IMR-90 (cell line): ENCODE data around the gene LY6G5C. TPM values are rescaled to one million over a fixed set of nuclear protein-coding genes. Genes with fewer than 3 reads are reported as not detected.

Source experiments
- ATAC-seq: fragments of 200-7000 bp; cut with Tn5 transposase; 2 replicates; pipeline ENCODE4 v1.9.1; 2020; ENCODE audit warnings: low read depth, mild to moderate bottlenecking, moderate library complexity
- BruUV-seq: library from RNA; stranded (reverse); fragments of 400-500 nt; replicated peaks from 2 replicates; lab custom pipeline; 2021; lab: Mats Ljungman, UMichigan
- CTCF ChIA-PET: fragments of 300-600 bp; formaldehyde crosslinking; extraction: SDS; loops from one replicate; lab custom pipeline; 2021; ENCODE audit warnings: antibody characterized with exemption; lab: Yijun Ruan, JAX
- POLR2A ChIA-PET: fragments of 300-600 bp; sonication (Branson Sonifier 250); formaldehyde crosslinking; loops from one replicate; lab custom pipeline; 2022; ENCODE audit warnings: antibody characterized with exemption; ENCODE audit not compliant: unreplicated experiment; lab: Charles Lee
- DNase-seq: peaks from one replicate; pipeline ENCODE4 v3.0.0; 2013
- H2AFZ ChIP-seq: replicated peaks from 2 replicates; pipeline ENCODE3; 2013; ENCODE audit warnings: low read length, mild to moderate bottlenecking; ENCODE audit not compliant: poor library complexity
- H2AK5ac ChIP-seq: 2 replicates; pipeline ENCODE4 v1.6.1; 2013; ENCODE audit warnings: low read depth, low read length, inconsistent platforms
- H2AK9ac ChIP-seq: replicated peaks from 2 replicates; pipeline ENCODE3; 2013; ENCODE audit warnings: mild to moderate bottlenecking, low read depth, low read length, moderate library complexity; ENCODE audit not compliant: poor library complexity
- H2BK120ac ChIP-seq: 2 replicates; pipeline ENCODE4 v1.6.1; 2013; ENCODE audit warnings: low read depth, low read length, inconsistent platforms
- H2BK15ac ChIP-seq: 3 replicates; pipeline ENCODE4 v1.6.1; 2013; ENCODE audit warnings: low read depth, low read length, inconsistent platforms
- H2BK20ac ChIP-seq: 2 replicates; pipeline ENCODE4 v1.6.1; 2013; ENCODE audit warnings: low read depth, mild to moderate bottlenecking, inconsistent platforms, low read length, moderate library complexity
- H2BK5ac ChIP-seq: 2 replicates; pipeline ENCODE4 v1.6.1; 2013; ENCODE audit warnings: mild to moderate bottlenecking, low read depth, low read length, inconsistent platforms; ENCODE audit not compliant: poor library complexity, severe bottlenecking
- H3K14ac ChIP-seq: replicated peaks from 2 replicates; pipeline ENCODE4 v1.6.1; 2013; ENCODE audit warnings: low read depth, low read length, inconsistent platforms
- H3K18ac ChIP-seq: 2 replicates; pipeline ENCODE4 v1.6.1; 2013; ENCODE audit warnings: low read depth, low read length, control low read depth
- H3K23ac ChIP-seq: 2 replicates; pipeline ENCODE4 v1.6.1; 2013; ENCODE audit warnings: low read depth, low read length, inconsistent platforms
- H3K27ac ChIP-seq: 2 replicates; pipeline ENCODE4 v1.5.1; 2013; ENCODE audit warnings: mild to moderate bottlenecking, control low read depth, low read length; ENCODE audit not compliant: insufficient read depth
- H3K27me3 ChIP-seq: 2 replicates; pipeline ENCODE4 v1.6.1; 2013; ENCODE audit warnings: low read length; ENCODE audit not compliant: control insufficient read depth, insufficient read depth
- H3K36me3 ChIP-seq: 2 replicates; pipeline ENCODE4 v1.6.1; 2013; ENCODE audit warnings: low read length, mixed read lengths; ENCODE audit not compliant: control insufficient read depth, insufficient read depth
- H3K4ac ChIP-seq: 2 replicates; pipeline ENCODE4 v1.6.1; 2013; ENCODE audit warnings: low read depth, low read length, inconsistent platforms
- H3K4me1 ChIP-seq: 2 replicates; pipeline ENCODE4 v1.6.1; 2013; ENCODE audit warnings: low read length, mixed read lengths; ENCODE audit not compliant: control insufficient read depth, insufficient read depth
- H3K4me2 ChIP-seq: 2 replicates; pipeline ENCODE4 v1.6.1; 2013; ENCODE audit warnings: low read depth, mild to moderate bottlenecking, control low read depth, low read length, moderate library complexity
- H3K4me3 ChIP-seq: 2 replicates; pipeline ENCODE4 v1.5.1; 2013; ENCODE audit warnings: low read depth, mild to moderate bottlenecking, control low read depth, low read length, moderate library complexity; ENCODE audit not compliant: insufficient read depth
- H3K56ac ChIP-seq: 2 replicates; pipeline ENCODE4 v1.6.1; 2013; ENCODE audit warnings: low read length, inconsistent platforms; ENCODE audit not compliant: insufficient read depth; ENCODE audit errors: extremely low read depth
- H3K79me1 ChIP-seq, 2 experiments: 2 replicates each; pipeline ENCODE4 v1.6.1; 2013; ENCODE audit warnings: low read length in 2 of 2, inconsistent platforms in 1 of 2, low read depth in 1 of 2
- H3K9ac ChIP-seq: 2 replicates; pipeline ENCODE4 v1.6.1; 2013; ENCODE audit warnings: low read depth, low read length, control low read depth
- H3K9me1 ChIP-seq: 2 replicates; pipeline ENCODE4 v1.6.1; 2013; ENCODE audit warnings: low read length, inconsistent platforms; ENCODE audit not compliant: insufficient read depth
- H3K9me3 ChIP-seq: 2 replicates; pipeline ENCODE4 v1.6.1; 2013; ENCODE audit warnings: low read length; ENCODE audit not compliant: control insufficient read depth, insufficient read depth
- H4K20me1 ChIP-seq: 2 replicates; pipeline ENCODE4 v1.6.1; 2013; ENCODE audit warnings: low read length, inconsistent platforms; ENCODE audit not compliant: insufficient read depth
- H4K5ac ChIP-seq: 2 replicates; pipeline ENCODE4 v1.6.1; 2013; ENCODE audit warnings: mild to moderate bottlenecking, low read depth, low read length, control low read depth
- H4K8ac ChIP-seq, 2 experiments: 2 replicates each; pipeline ENCODE4 v1.6.1; 2013; ENCODE audit warnings: low read depth in 2 of 2, low read length in 2 of 2, control low read depth in 1 of 2, inconsistent platforms in 1 of 2
- H4K91ac ChIP-seq: 2 replicates; pipeline ENCODE4 v1.6.1; 2013; ENCODE audit warnings: low read depth, low read length, inconsistent platforms; ENCODE audit not compliant: insufficient read depth
- BHLHE40 ChIP-seq: fragments of 150-350 bp; IDR thresholded peaks from 2 replicates; pipeline ENCODE4 v1.6.1; 2016; ENCODE audit warnings: mild to moderate bottlenecking, low read depth, low read length
- CEBPB ChIP-seq: IDR thresholded peaks from 2 replicates; pipeline ENCODE4 v1.6.1; 2012; ENCODE audit warnings: low read depth, low read length, improper control_type of control experiment
- CHD1 ChIP-seq: IDR thresholded peaks from 2 replicates; pipeline ENCODE4 v1.6.1; 2012; ENCODE audit warnings: low read depth, low read length, improper control_type of control experiment
- CTCF ChIP-seq: conservative IDR thresholded peaks from 2 replicates; pipeline ENCODE4 v1.5.1; 2012; ENCODE audit warnings: mild to moderate bottlenecking, low read depth, low read length, improper control_type of control experiment
- ELK1 ChIP-seq: fragments of 150-350 bp; IDR thresholded peaks from 2 replicates; pipeline ENCODE4 v1.6.1; 2016; ENCODE audit warnings: low read depth, mild to moderate bottlenecking, low read length, moderate library complexity, borderline replicate concordance
- FOS ChIP-seq: fragments of 150-350 bp; IDR thresholded peaks from 2 replicates; pipeline ENCODE4 v1.6.1; 2016; ENCODE audit warnings: low read depth, low read length
- MAFK ChIP-seq: IDR thresholded peaks from 2 replicates; pipeline ENCODE4 v1.6.1; 2012; ENCODE audit warnings: low read depth, low read length, improper control_type of control experiment
- MAZ ChIP-seq: IDR thresholded peaks from 2 replicates; pipeline ENCODE4 v1.6.1; 2012; ENCODE audit warnings: low read depth, mild to moderate bottlenecking, low read length, improper control_type of control experiment, moderate library complexity, borderline replicate concordance
- MXI1 ChIP-seq: IDR thresholded peaks from 2 replicates; pipeline ENCODE4 v1.6.1; 2012; ENCODE audit warnings: low read depth, mild to moderate bottlenecking, low read length, moderate library complexity, borderline replicate concordance
- NFE2L2 ChIP-seq: fragments of 150-350 bp; IDR thresholded peaks from 2 replicates; pipeline ENCODE4 v1.6.1; 2016; ENCODE audit warnings: low read depth, mild to moderate bottlenecking, low read length
- POLR2A ChIP-seq: IDR thresholded peaks from 2 replicates; pipeline ENCODE4 v1.6.1; 2012; ENCODE audit warnings: mild to moderate bottlenecking, low read depth, low read length
- RAD21 ChIP-seq: IDR thresholded peaks from 2 replicates; pipeline ENCODE4 v1.6.1; 2012; ENCODE audit warnings: low read length, improper control_type of control experiment
- RCOR1 ChIP-seq: IDR thresholded peaks from 2 replicates; pipeline ENCODE4 v1.6.1; 2012; ENCODE audit warnings: mild to moderate bottlenecking, low read length, improper control_type of control experiment; ENCODE audit not compliant: insufficient replicate concordance
- RFX5 ChIP-seq: IDR thresholded peaks from 2 replicates; pipeline ENCODE4 v1.8.0; 2012; ENCODE audit warnings: low read depth, mild to moderate bottlenecking, low read length, moderate library complexity
- SMC3 ChIP-seq: fragments of 150-350 bp; IDR thresholded peaks from 2 replicates; pipeline ENCODE4 v1.6.1; 2016; ENCODE audit warnings: low read depth, mild to moderate bottlenecking, antibody characterized with exemption, low read length, moderate library complexity
- USF2 ChIP-seq: fragments of 150-350 bp; IDR thresholded peaks from 2 replicates; pipeline ENCODE4 v1.6.1; 2017; ENCODE audit warnings: mild to moderate bottlenecking, antibody characterized with exemption, low read length, low read depth
- WGBS, 2 experiments: methylation state at CpG; one replicate each; pipeline versions ENCODE4 v1.1.5 to v1.1.7; 2013; ENCODE audit warnings: missing lambda C conversion rate in 2 of 2; ENCODE audit not compliant: insufficient read length in 1 of 2; ENCODE audit errors: extremely low coverage in 2 of 2; 5-methylcytosine and 5-hydroxymethylcytosine counted together
- dilution Hi-C: fragments of 300-500 bp; cut with HindIII; formaldehyde crosslinking; loops from one replicate; pipeline ENCODE4 v1.14.3; 2018; ENCODE audit warnings: low sequenced_read_pairs; ENCODE audit not compliant: unreplicated experiment
- in situ Hi-C: fragments of 300-500 bp; cut with MboI; formaldehyde crosslinking; loops from 3 replicates; pipeline ENCODE4 v1.14.3; 2019; ENCODE audit warnings: low sequenced_read_pairs, inconsistent platforms, mixed read lengths
- intact Hi-C: fragments of 100-400 bp; cut with micrococcal nuclease; formaldehyde crosslinking; loops from 2 replicates; pipeline ENCODE4 v1.10.0; 2022
- polyA plus RNA-seq, 3 experiments: library from polyadenylated mRNA; depleted of rRNA; stranded (reverse); fragments of >200 nt; gene quantifications; 2 replicates each; pipeline ENCODE4 v1.2.3, GENCODE V29; 2012; ENCODE audit warnings: low replicate concordance in 1 of 3
- total RNA-seq: library from RNA; depleted of rRNA; stranded (reverse); fragments of >200 nt; gene quantifications from 2 replicates; pipeline ENCODE4 v1.2.3, GENCODE V29; 2012

Gene LY6G5C
- total and polyA plus RNA-seq, 2 of the 4 experiments (the other 2 are of a cell fraction), result 0.18 to 2.0 TPM

GRCh38 chr6:31669676-31670075 lies 11.2 kb downstream of the LY6G5C start, which contains the start of gene LY6G5B:
TSS of gene LY6G5B (plus strand) at chr6:31669976. CDS start at chr6:31670951, 975 bp downstream.
- H2AK9ac ChIP-seq, result peak within 1 kb of the TSS; percentile 87
- H2BK120ac ChIP-seq, result no peak within 1 kb of the TSS
- CTCF ChIA-PET, result no interaction called here
- no peaks in the 10 kb centered on the region for H3K27me3 ChIP-seq
- H2AK5ac ChIP-seq, result peak within 1 kb of the TSS; percentile 78; the same call in 1 of the 2 replicates
- no peak within 1 kb of the TSS for H4K91ac ChIP-seq
- peaks cover 6% of the 10 kb centered on the region for H4K20me1 ChIP-seq
- H3K23ac ChIP-seq, result no peak within 1 kb of the TSS
- H2BK20ac ChIP-seq, result 0 out of 2 replicates have a peak within 1 kb of the TSS, but pooled peaks have one; percentile 16
- WGBS, 2 experiments, result 63% methylated on average over 2 of the region's 8 CpGs; no CpG with 5 or more reads in 1 of the 2 experiments
- H3K14ac ChIP-seq, result 0 out of 2 replicates have a peak within 1 kb of the TSS, but pooled peaks have one; percentile 8
- peaks cover 6% of the 10 kb centered on the region; the same call in 1 of the 2 replicates for H3K9me1 ChIP-seq
- no peak within 1 kb of the TSS for H4K8ac ChIP-seq
- peak within 1 kb of the TSS; percentile 32 for H2BK5ac ChIP-seq
- no peak within 1 kb of the TSS for H3K18ac ChIP-seq
- H3K27ac ChIP-seq, result peak within 1 kb of the TSS; percentile 34; the same call in 1 of the 2 replicates
- no peaks in the 10 kb centered on the region for H3K9me3 ChIP-seq
- TF ChIP-seq SMC3 (no peak), RFX5 (no peak), USF2 (no peak), BHLHE40 (no peak), CEBPB (no peak), CHD1 (no peak), POLR2A (no peak), MAZ (no peak), MAFK (no peak), RCOR1 (no peak), NFE2L2 (no peak), FOS (no peak), RAD21 (no peak), ELK1 (no peak), MXI1 (no peak), CTCF (no peak)
- DNase-seq (no peak), ATAC-seq (no peak)
- peaks cover 55% of the 10 kb centered on the region for H3K36me3 ChIP-seq
- H3K56ac ChIP-seq, result no peak within 1 kb of the TSS
- in situ Hi-C loops, result no loop called here
- H2AFZ ChIP-seq, result no peak within 1 kb of the TSS
- no peak within 1 kb of the TSS for H2BK15ac ChIP-seq
- intact Hi-C loops, result no loop called here
- no peak within 1 kb of the TSS for H4K5ac ChIP-seq
- POLR2A ChIA-PET, result no interaction called here
- no peak within 1 kb of the TSS for H3K9ac ChIP-seq
- no TSS peak for BruUV-seq
- no peak within 1 kb of the TSS for H3K4me3 ChIP-seq
- peak within 1 kb of the TSS; percentile 60 for H3K4ac ChIP-seq
- H3K4me1 ChIP-seq, result peaks cover 4% of the 10 kb centered on the region; the same call in 1 of the 2 replicates
- dilution Hi-C loops, result no loop called here
- peaks cover 13 to 62% of the 10 kb centered on the region in 2 experiments for H3K79me1 ChIP-seq
- peak within 1 kb of the TSS; percentile 12; the same call in 1 of the 2 replicates for H3K4me2 ChIP-seq
